Activated T-cell treated with anti-CD3 and anti-CD28 coated beads, Interleukin-2, amount 50 U/mL, for 72 hours (primary cell): ENCODE data around the gene CRYGN. TPM values are rescaled to one million over a fixed set of nuclear protein-coding genes. Genes with fewer than 3 reads are reported as not detected.

ENCODE experiments used
- ATAC-seq, 2 donors: fragments of 150-1000 bp; cut with Tn5 transposase; replicated peaks in 1 of 2; 2 replicates each; pipeline ENCODE4 v1.10.0; 2021; ENCODE audit warnings: moderate library complexity in 2 of 2, mild to moderate bottlenecking in 1 of 2
- DNase-seq, 2 donors: peaks; one replicate each; pipeline ENCODE4 v3.0.0; 2021 to 2022; ENCODE audit warnings: mixed read lengths in 1 of 2
- H3K27ac Mint-ChIP-seq: one replicate; pipeline ENCODE4 v1.8.0; 2022; ENCODE audit warnings: mild to moderate bottlenecking, moderate library complexity, mixed read lengths
- H3K27me3 Mint-ChIP-seq: one replicate; pipeline ENCODE4 v1.8.0; 2022; ENCODE audit warnings: low read depth, mixed read lengths
- H3K36me3 Mint-ChIP-seq, 2 donors: one replicate each; pipeline ENCODE4 v1.8.0; 2022; ENCODE audit warnings: mixed read lengths in 2 of 2, mild to moderate bottlenecking in 1 of 2; ENCODE audit not compliant: insufficient read depth in 2 of 2
- H3K4me1 Mint-ChIP-seq: one replicate; pipeline ENCODE4 v1.8.0; 2022; ENCODE audit warnings: low read depth, mixed read lengths
- H3K4me3 Mint-ChIP-seq, 2 donors: one replicate each; pipeline ENCODE4 v1.8.0; 2022; ENCODE audit warnings: mild to moderate bottlenecking in 2 of 2, mixed read lengths in 2 of 2, moderate library complexity in 2 of 2
- H3K9me3 Mint-ChIP-seq, 2 donors: one replicate each; pipeline ENCODE4 v1.8.0; 2022; ENCODE audit warnings: mixed read lengths in 2 of 2
- total RNA-seq, 2 donors: library from RNA; stranded (reverse); gene quantifications; one replicate each; pipeline ENCODE4 v1.2.3, GENCODE V29; 2022

CRYGN gene
- total RNA-seq, 2 donors from 2014 or later: 0.35 to 0.53 TPM

DNA sequence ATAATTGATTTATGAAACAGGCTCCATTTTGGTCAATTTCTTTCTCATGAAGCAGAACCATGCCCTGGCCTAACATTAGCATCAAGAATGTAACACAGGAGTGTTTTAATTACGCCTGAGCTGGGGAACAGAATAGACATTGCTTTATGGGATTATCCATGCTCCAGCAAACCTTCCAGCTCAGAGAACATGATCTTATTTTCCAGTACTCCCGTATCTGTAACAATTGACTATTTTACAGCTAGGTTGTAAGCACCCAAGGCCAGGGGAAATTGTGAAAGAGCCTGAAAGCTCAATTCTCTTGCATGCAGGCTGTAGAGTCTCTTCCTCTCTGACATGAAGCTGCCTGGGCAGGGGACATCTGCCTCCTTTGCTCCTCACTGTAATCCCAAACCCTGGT, 30.8 kb upstream of the CRYGN start:
- H3K27me3 Mint-ChIP-seq: no peaks in the 10 kb centered on the region
- ATAC-seq: no peak
- no peak overlapping the region for H3K27ac Mint-ChIP-seq
- peaks cover 23 to 48% of the 10 kb centered on the region in 2 donors for H3K36me3 Mint-ChIP-seq
- DNase-seq: no peak
- peaks cover 47% of the 10 kb centered on the region for H3K4me1 Mint-ChIP-seq
- H3K4me3 Mint-ChIP-seq: no peak overlapping the region
- no peaks in the 10 kb centered on the region for H3K9me3 Mint-ChIP-seq

DNA sequence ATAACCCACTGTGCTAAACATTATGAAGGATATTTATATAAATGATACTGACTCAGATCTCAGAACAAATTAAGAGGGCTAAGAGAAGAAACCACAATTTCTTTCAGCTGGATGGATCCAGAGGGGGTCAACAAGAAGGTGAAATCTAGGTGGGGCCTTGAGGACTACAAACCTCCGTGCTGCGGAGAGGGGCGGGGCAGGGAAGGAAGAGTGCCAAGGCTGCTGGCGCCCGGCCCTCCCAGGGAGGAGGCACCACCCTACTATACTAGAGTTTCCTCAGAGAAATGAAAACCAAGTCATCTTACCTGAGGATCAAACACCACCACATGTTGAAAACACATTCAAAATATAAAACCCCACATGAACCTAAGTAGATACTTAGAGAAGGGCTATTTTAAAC, 29.3 kb upstream of the CRYGN start:
- Mint-ChIP-seq H3K27ac (peak overlapping the region; percentile 14), H3K4me1 (peaks cover 47% of the 10 kb centered on the region), H3K36me3 (peaks cover 23 to 45% of the 10 kb centered on the region in 2 donors), H3K9me3 (no peaks in the 10 kb centered on the region), H3K27me3 (no peaks in the 10 kb centered on the region), H3K4me3 (no peak overlapping the region)
- no peak for ATAC-seq
- DNase-seq: no peak

DNA sequence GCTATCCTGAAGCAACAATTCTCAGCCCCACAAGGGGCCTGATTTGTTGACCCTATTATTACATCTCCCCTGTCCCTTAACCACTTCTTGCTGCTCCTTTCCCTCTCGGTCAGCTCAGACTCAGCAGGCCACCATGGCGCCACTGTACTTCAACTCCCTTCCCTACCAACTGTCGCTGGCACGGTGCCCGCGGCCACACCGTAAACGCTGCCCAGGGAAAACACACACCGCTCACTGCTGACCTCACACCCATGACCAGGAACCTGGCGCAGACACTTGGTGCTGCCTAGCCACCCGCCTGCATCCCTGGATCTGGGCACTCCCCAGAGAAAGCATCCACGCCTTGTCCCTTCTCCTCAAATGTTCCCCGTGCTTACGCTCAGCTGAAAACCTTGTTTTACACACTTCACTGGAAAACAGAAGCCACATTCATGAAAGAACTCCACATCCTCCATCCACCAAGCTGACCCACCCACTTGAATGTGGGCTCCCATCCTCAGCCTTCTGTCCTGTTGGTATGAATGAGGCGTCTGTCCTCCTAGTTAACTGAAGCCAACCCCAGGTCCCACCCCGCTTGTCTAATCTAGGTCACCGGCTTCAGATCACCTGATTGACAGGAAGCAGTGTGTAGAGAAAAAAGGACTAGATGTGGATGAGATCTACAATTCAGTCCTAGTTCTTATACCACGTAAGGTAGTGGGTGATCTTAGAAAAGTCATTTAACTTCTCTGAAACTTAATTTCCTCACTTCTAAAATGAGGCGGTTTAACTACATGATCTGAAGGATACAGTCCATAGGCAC, 28.5 kb upstream of the CRYGN start:
- DNase-seq: no peak
- Mint-ChIP-seq H3K36me3 (peaks cover 27 to 51% of the 10 kb centered on the region in 2 donors), H3K9me3 (peaks cover 4 to 6% of the 10 kb centered on the region in 2 donors), H3K4me3 (no peak overlapping the region), H3K27me3 (no peaks in the 10 kb centered on the region), H3K4me1 (peaks cover 39% of the 10 kb centered on the region), H3K27ac (peak overlapping the region; percentile 32)
- no peak for ATAC-seq

DNA sequence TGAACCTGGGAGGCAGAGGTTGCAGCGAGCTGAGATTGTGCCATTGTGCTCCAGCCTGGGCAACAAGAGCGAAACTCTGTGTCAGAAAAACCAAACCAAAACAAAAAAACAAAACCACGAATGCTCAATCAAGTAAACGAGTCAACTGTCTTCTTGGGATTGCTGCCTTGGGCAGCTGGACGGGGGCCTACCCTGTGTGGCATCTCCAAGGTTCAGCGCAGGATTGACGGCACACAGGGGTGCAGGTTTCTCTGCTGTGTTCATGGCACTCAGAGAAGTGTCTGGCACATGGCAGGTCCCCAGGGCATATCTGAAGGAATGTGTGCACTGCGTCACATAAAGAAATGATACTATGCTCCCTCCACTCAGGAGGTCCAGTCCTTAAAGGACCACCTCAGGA, 25.2 kb upstream of the CRYGN start:
- H3K4me3 Mint-ChIP-seq: no peak overlapping the region
- no peak overlapping the region for H3K27ac Mint-ChIP-seq
- H3K36me3 Mint-ChIP-seq: peaks cover 31 to 46% of the 10 kb centered on the region in 2 donors
- DNase-seq: no peak
- peaks cover 12% of the 10 kb centered on the region for H3K27me3 Mint-ChIP-seq
- no peak for ATAC-seq
- peaks cover 11 to 14% of the 10 kb centered on the region in 2 donors for H3K9me3 Mint-ChIP-seq
- peaks cover 10% of the 10 kb centered on the region for H3K4me1 Mint-ChIP-seq

DNA sequence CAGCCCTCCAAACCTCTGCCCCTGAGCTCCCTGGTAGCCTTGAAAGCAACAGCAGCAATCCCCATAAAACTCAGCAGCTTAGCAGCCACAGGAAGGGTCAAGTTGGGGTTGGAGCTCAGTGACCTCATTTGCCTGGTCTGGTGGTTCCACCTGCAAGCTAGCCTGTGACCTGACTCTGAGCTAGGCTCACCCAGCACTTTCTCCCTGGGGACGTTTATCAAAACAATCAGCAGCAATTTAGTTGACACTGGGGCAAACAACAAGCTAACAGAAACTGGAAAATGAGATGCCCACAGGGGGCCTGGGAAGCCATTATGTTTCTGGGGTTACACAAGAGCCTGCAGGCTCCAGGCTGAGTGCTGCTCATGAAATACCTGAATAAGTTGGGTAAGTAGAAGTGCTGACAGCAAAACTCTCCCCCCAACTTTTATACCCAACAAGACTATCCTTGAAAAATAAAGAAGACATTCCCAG, 22.4 kb upstream of the CRYGN start:
- no peak overlapping the region for H3K4me3 Mint-ChIP-seq
- no peak for DNase-seq
- no peak for ATAC-seq
- peaks cover 16 to 19% of the 10 kb centered on the region in 2 donors for H3K36me3 Mint-ChIP-seq
- no peak overlapping the region for H3K27ac Mint-ChIP-seq
- peaks cover 16% of the 10 kb centered on the region for H3K27me3 Mint-ChIP-seq
- H3K4me1 Mint-ChIP-seq: no peaks in the 10 kb centered on the region
- H3K9me3 Mint-ChIP-seq: peaks cover 11 to 14% of the 10 kb centered on the region in 2 donors

DNA sequence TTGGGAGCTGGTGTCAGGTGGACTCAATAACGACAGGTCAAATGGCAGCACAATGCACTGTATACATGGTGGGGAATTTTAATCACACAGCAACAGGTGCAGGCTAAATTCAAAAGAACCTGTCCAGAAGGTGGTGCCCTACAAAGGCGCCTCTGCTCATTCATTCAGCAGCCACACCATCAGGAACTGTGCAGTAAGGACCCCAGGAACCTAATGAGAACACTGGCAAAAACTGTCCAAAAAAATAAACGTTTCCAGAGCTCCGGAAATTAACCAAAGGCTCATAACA, 21.9 kb upstream of the CRYGN start:
- Mint-ChIP-seq H3K27me3 (peaks cover 16% of the 10 kb centered on the region), H3K9me3 (peaks cover 11 to 14% of the 10 kb centered on the region in 2 donors), H3K4me3 (no peak overlapping the region), H3K27ac (no peak overlapping the region), H3K4me1 (no peaks in the 10 kb centered on the region), H3K36me3 (peaks cover 16 to 19% of the 10 kb centered on the region in 2 donors)
- ATAC-seq: no peak
- DNase-seq: no peak

DNA sequence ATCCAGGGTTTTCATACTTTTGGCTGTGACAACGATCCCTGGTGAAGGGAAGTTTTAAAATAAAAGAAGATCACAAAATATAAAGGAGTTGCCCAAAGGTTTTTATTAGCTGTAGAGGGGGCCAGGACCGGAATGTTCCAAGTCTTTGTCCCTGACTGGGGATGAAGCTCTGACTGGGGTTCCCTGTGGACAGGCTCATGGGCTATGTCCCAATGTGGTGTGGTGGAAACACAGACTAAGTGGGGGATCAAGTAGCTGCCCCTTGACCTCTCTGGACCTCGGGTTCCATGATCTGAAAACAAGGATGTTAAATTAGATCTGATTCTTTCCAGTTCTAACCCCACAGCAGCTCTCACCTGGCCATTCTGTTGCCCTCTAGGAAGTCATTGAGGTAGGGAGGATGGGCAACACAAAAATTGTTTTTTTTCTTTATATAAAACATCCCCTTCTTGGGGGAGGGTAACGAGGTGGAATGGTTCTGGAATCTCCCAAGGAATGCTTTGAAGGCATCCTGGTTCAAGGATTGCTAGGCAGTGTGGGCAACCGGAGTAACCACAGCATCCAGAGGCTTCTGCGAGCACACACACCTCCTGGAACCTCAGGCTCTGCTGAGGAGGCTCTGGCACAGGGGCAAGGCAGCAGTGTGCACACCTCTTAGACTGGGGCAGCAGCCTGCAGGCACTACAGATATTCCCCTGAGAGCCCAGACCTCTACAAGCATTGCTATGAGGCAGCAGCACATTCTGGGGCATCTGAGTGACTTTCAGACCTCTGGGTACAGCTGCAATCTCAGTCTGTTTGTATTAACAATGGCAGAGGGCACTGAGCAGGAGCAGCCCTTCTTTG, 21.4 kb upstream of the CRYGN start:
- Mint-ChIP-seq H3K9me3 (peaks cover 11 to 14% of the 10 kb centered on the region in 2 donors), H3K27ac (no peak overlapping the region), H3K36me3 (peaks cover 16 to 19% of the 10 kb centered on the region in 2 donors), H3K27me3 (peaks cover 16% of the 10 kb centered on the region), H3K4me3 (no peak overlapping the region), H3K4me1 (no peaks in the 10 kb centered on the region)
- no peak for DNase-seq
- no peak for ATAC-seq

DNA sequence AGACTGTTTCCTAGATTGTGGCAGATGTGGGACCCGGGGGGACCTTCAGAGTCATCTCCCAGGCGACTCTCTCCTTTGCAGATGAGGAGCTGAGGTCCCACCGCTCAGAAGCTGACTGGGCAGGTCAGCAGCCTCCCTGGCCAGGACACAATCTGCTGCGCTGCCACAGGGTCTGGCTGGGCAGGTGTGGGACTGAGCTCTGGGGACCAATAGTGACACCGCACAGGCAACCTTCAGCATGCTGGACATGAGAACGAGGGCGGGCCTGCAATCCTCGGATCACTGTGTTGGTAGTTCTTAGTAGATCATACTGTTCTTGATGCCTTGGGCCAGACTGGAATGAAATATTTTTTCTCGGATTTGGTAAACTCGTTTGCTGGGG, 20.5 kb upstream of the CRYGN start:
- no peak overlapping the region for H3K27ac Mint-ChIP-seq
- peaks cover 16% of the 10 kb centered on the region for H3K27me3 Mint-ChIP-seq
- no peak overlapping the region for H3K4me3 Mint-ChIP-seq
- H3K4me1 Mint-ChIP-seq: peaks cover 4% of the 10 kb centered on the region
- DNase-seq: no peak
- H3K36me3 Mint-ChIP-seq: peaks cover 16 to 19% of the 10 kb centered on the region in 2 donors
- peaks cover 11 to 14% of the 10 kb centered on the region in 2 donors for H3K9me3 Mint-ChIP-seq
- no peak for ATAC-seq

DNA sequence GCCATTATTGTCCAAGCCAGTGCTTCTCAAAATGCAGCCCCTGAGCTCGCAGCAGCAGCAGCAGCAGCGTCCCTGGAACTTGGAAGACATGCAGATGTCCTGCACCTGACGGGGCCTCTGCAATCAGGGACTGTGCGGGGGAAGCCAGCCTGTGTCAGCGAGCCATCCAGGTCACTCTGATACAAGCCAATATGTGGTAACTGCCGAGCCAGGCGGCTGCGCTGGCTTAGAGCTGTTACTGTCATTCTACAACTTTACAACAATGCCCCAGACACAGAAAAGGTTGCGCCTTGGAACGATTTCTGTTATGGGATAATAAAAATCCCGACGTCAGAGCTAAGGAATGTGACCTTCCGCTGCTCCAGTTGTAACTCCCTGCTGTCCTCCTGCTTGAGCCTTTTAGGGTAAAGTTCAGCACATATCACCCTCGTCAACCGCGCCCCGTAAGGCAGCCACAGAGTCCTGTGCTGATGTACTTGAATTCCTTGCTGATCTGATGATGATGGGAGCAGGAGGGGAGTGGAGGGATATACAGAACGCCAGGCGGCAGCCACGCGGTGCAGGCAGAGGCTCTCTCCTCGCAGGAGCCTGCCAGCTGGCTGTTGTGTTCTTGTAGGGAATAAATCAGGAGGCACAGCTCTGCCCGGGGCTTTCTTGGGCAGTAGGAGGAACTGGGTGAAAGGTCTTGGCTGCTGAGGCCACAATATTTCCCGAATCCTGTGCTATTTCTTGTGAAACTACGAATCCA, 20.0 kb upstream of the CRYGN start:
- ATAC-seq (no peak), DNase-seq (no peak)
- Mint-ChIP-seq H3K27ac (no peak overlapping the region), H3K27me3 (peaks cover 16% of the 10 kb centered on the region), H3K4me3 (no peak overlapping the region), H3K9me3 (peaks cover 11 to 14% of the 10 kb centered on the region in 2 donors), H3K4me1 (peaks cover 5% of the 10 kb centered on the region), H3K36me3 (peaks cover 16 to 19% of the 10 kb centered on the region in 2 donors)

DNA sequence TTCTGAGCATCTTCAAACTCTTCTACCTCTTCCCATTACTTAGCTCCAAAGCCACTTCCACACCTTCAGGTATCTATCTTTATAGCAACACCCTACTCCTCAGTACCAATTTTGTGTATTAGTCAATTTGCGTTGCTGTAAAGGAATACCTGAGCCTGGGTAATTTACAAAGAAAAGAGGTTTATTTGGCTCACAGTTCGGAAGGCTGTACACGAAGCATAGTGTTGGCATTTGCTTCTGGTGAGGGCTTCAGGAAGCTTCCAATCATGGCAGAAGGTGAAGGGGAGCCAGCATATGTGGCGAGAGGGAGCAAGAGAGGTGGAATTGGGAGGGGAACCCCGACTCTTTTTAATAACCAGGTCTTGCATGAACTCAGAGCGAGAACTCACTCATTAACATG, 17.6 kb upstream of the CRYGN start:
- Mint-ChIP-seq H3K36me3 (peaks cover 2 to 4% of the 10 kb centered on the region in 2 donors), H3K27me3 (peaks cover 16% of the 10 kb centered on the region), H3K27ac (no peak overlapping the region), H3K9me3 (peaks cover 0 to under 1% of the 10 kb centered on the region in 2 donors), H3K4me3 (no peak overlapping the region), H3K4me1 (peaks cover 5% of the 10 kb centered on the region)
- no peak for DNase-seq
- ATAC-seq: no peak

DNA sequence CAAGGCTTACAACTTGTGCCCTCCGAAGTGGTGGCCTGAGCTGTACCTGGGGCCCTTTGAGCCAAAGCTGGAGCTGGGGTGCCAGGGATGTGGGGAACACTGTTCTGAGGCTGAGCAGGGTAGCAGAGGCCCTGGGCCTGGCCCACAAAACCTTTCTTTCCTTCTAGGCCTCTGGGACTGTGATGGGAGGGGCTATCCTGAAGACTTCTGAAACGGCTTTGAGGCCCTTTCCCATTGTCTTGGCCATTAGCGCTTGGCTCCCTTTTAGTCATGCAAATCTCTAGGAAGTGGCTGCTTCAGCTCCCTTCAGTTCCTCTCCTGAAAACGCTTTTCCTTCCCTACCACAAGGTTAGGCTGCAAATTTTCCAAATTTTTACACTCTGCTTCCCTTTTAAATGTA, 16.8 kb upstream of the CRYGN start:
- ATAC-seq (no peak), DNase-seq (no peak)
- Mint-ChIP-seq H3K4me1 (peaks cover 5% of the 10 kb centered on the region), H3K36me3 (peaks cover 1 to 4% of the 10 kb centered on the region in 2 donors), H3K9me3 (no peaks in the 10 kb centered on the region), H3K27ac (no peak overlapping the region), H3K27me3 (peaks cover 16% of the 10 kb centered on the region), H3K4me3 (no peak overlapping the region)

DNA sequence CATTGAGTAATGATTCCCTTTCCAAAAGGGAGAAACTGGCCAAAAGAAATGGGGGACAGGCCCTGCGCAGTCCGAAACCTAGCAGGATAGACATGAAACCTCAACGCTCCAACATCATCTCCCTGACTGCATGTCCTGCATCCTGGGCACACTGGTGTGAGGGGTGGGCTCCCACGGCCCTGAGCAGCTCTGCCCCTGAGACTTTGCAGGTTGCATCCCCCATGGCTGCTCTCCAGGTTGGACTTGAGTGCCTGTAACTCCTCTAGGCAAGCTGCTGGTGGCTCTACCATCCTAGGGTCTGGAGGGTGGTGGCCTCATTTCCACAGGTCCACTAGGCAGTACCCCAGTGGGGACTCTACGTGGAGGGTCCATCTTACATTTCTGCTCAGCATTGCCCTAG, 16.3 kb upstream of the CRYGN start:
- Mint-ChIP-seq H3K4me3 (no peak overlapping the region), H3K9me3 (no peaks in the 10 kb centered on the region), H3K4me1 (peaks cover 5% of the 10 kb centered on the region), H3K27ac (no peak overlapping the region), H3K27me3 (peaks cover 15% of the 10 kb centered on the region), H3K36me3 (peaks cover 1 to 3% of the 10 kb centered on the region in 2 donors)
- ATAC-seq (no peak), DNase-seq (no peak)

DNA sequence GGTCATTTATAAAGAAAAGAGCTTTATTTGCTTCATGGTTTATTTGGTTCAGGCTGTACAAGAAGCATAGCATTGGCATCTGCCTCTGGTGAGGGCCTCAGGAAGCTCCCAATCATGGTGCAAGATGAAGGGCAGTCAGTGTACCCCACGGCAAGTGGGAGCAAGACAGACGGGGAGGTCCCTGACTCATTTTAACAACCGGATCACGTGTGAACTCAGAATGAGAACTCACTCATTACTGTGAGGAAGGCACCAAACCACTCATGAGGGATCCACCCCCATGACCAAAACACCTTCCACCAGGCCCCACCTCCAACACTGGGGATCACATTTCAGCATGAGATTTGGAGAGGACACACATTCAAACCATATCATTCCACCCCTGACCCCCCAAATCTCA, 15.7 kb upstream of the CRYGN start:
- Mint-ChIP-seq H3K27ac (no peak overlapping the region), H3K4me3 (no peak overlapping the region), H3K4me1 (peaks cover 5% of the 10 kb centered on the region), H3K9me3 (no peaks in the 10 kb centered on the region), H3K36me3 (peaks cover 0 to 1% of the 10 kb centered on the region in 2 donors), H3K27me3 (peaks cover 9% of the 10 kb centered on the region)
- DNase-seq: no peak
- peak; percentile 52 to 80 for ATAC-seq
